Tibial nerve (tissue), 4 donors: ENCODE results near the gene SPIRE2.

Experiments used
- CTCF ChIP-seq, 5 experiments: fragments of 200-600 bp in 3 of 5; fragments of 450-650 bp in 2 of 5; sonication (generic) in 3 of 5; IDR thresholded peaks; one replicate each; pipeline ENCODE4 v1.5.1; 2016 to 2019; ENCODE audit warnings: antibody characterized with exemption in 5 of 5, mild to moderate bottlenecking in 3 of 5, moderate library complexity in 2 of 5
- EP300 ChIP-seq, 2 donors: sonication (generic); formaldehyde crosslinking; IDR thresholded peaks; one replicate each; pipeline ENCODE4 v1.6.1; 2017; ENCODE audit warnings: antibody characterized with exemption in 2 of 2, mild to moderate bottlenecking in 1 of 2
- POLR2A ChIP-seq, 2 donors: fragments of 450-650 bp; IDR thresholded peaks; one replicate each; pipeline ENCODE4 v1.6.1; 2017; ENCODE audit warnings: antibody characterized with exemption in 2 of 2, mild to moderate bottlenecking in 2 of 2, moderate library complexity in 2 of 2

GRCh38 chr16:89791278-89791995 lies 36.8 kb upstream of the SPIRE2 start:
- TF ChIP-seq POLR2A (IDR thresholded peaks at IDR 0.05): no peak
- TF ChIP-seq CTCF (IDR thresholded peaks at IDR 0.05): no peak
- no peak for TF ChIP-seq EP300 (IDR thresholded peaks at IDR 0.05)
